SK-N-DZ (cell line): ENCODE data around the gene RNF182.
"Not testable (repeated sequence)": the region's sequence is repeated elsewhere in the genome, so short reads cannot be mapped to it uniquely, and the experiment has no call there.

Experiments used
- DNase-seq: peaks from one replicate; pipeline ENCODE4 v3.0.0-alpha.2; 2015; ENCODE audit warnings: low spot score

Gene RNF182

GRCh38 chr6:14001329-14002012, 76.7 kb downstream of the RNF182 start:
- no peak for DNase-seq

- DNase-seq = no peak
Measured at GRCh38 chr6:14002176-14002947, 77.6 kb downstream of the RNF182 start.

- DNase-seq = peak; percentile 97
Measured at GRCh38 chr6:14004258-14004657, 79.5 kb downstream of the RNF182 start.

- DNase-seq = no peak
Measured at GRCh38 chr6:14008809-14009208, 84.1 kb downstream of the RNF182 start.

DNA sequence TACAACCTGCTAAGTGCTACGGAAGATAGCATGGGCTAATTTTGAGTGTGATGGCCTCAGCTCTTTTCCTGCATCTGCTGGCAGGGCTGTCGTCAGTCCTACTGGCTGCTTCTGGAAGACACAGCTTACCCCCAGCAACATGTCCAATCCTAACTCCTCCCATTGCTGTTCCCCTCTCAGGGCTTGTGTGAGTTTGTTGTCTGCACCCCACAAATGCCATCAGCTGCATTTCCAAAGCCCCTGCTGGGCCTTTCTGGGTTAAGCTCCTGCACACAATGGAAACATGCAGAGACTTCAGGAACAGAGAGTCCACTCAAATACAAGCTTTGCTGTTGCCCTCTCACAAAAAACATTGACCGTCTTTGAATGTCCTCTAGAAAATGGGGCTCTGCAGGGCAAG, 84.7 kb downstream of the RNF182 start:
- DNase-seq = no peak

DNA sequence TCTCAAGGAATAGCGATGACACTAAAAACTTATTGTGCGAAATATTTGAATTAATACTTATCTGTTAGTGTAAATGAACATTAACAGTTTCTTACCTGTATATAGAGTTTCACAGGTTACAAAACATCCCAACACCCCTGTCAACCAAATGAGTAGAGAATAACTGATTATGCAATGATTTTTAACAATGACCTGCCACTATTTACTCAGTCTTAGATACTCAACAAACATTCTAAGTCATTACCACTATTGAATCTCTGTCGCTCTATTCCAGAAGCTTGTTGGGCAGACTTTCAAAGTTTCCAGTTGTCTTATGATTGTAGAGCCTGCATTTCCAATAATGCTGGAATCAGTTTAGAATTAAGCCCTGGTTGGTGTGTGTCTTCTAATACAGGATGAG, 85.5 kb downstream of the RNF182 start:
- no peak for DNase-seq

DNA sequence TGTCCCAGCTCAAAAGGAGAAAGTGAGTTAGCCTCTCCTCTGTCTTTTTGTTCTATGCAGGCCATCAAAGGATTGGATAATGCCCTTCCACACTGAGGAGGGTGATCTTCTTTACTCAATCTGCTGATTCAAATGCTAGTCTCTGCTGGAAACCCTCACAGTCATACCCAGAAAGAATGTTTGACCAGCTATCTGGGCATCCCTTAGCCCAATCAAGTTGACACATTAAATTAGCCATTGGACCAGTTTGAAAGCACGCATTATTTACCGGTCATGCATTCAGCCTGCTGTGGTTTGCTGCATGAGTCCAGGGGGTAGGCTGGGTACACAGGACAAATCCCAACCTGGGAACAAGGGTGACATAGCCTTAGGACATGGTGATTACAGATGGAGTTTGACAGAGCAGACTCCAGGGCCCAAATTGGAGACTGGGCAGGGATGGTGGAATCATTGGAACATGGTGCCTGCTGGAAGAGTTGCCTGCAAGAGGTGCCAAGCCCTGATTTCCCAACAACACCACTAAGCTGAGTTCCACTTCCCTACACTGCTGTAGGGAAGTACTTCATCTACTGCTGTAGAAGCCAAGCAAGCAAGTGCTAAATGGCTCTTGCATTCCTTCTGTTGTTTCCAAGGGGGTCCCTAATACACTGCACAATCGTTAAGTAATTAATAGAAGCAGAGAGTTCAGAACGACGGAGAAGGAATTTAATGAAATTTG, 87.7 kb downstream of the RNF182 start:
- DNase-seq = no peak

DNA sequence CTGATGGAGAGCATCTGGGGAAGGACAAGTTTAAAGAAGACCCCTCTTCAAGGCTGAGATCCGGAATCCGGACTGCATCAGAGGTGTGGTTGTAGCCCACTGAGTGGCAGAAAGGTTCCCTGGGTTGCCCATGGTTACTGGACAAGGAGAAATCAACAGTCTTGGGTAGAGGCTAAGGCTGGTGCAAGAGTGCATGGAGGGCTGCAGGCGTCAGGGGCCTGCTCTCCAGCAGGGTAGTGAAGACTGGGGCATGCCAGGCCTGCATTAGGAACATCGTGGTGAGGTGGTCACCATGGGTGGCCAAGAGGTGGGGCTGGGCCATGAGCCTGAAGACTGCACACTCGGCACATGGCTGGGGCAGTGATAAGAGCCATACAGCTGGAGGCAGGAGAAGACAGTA, 91.2 kb downstream of the RNF182 start:
- no peak for DNase-seq

DNA sequence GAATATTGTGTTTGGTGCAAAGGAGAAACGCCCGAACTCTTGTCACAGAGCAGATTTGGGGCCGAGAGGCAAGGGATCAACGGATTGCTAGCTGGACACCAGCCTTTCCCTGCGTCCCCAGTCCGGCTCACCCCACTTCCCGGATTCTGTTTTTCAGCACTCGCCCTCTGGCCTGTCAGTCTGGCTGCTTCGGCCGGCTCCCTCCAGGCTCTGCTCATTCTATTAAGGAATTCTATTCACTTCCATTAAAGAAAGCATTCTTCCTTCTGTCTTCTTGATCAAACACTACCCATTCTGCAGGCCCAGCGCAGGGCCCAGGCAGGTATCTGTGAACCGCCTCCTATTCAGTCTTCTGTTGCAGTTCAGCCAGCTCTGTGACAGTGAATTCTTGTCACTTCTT, 91.7 kb downstream of the RNF182 start:
- peak; percentile 23 for DNase-seq

DNA sequence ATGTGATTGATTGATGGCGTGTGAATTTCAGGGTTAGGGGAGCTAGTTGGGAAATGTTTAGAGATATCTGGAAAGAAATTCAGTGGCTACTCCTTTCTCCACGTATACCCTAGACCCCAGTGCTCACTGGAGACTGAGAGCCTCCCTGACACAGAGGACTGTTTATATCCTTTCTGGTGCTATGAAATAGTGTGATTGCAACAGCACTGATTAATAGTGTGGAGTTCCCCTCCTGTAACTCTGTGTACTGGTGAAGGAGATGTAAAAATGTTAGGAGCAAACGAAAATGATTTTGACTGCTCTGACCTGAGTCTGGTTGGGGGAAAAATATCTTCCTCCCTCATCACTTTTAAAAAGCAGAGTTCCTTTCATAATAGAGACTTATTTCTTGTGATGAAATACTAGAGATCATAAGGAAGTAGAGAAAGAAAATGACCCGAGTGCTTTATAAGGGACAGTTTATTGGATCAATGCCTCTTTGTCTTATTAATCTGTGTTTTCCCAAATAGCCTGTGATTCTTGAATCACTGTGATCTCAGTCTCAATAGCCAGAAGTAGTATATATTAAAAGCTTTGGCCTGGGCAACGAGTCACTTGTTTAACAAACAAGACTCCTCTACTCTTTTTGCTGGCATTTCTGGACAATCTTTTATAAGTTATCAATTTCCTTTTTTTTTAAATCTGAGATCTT, 92.3 kb downstream of the RNF182 start:
- DNase-seq = no peak

- no peak for DNase-seq
Measured at GRCh38 chr6:14017626-14018475, 93.1 kb downstream of the RNF182 start.

- DNase-seq = not testable (repeated sequence)
Measured at GRCh38 chr6:14018559-14018958, 93.8 kb downstream of the RNF182 start.

- no peak for DNase-seq
Measured at GRCh38 chr6:14020551-14020950, 95.8 kb downstream of the RNF182 start.

- no peak for DNase-seq
Measured at GRCh38 chr6:14021449-14021848, 96.7 kb downstream of the RNF182 start.

DNA sequence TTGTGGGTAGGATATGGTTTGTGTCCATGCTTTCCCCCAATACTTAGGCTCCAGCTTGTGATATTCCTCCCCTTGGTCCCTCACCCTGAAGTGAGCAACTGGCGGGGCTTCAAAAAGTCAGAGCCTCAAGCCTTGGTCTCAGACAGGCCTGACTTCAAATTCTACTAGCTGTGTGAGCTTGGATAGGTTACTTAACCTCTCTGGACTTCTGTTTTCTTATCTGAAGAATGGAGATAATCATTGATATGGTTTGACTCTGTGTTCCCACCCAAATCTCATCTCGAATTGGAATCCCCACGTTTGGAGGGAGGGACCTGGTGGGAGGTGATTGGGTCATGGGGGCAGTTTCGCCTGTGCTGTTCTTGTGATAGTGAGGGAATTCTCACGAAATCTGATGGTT, 97.9 kb downstream of the RNF182 start:
- no peak for DNase-seq

DNA sequence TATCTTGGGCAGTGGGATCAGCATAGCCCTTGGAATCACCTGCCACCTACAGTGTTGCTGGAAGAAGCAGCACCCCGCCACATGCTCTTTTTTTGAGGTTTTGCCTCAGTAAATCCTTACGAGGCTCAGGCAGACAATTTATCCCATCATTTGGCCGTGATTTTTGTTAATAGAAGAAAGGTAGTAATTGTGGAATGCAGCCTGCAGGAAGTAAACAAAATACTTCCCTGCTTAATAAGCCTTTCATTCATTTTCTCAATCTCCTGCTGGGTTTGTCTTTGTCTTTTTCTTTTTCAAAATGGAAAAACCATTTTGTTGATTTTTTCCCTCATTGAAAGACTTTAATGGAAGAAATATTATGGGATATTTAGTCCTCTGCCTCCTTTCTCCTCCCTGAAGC, 99.1 kb downstream of the RNF182 start:
- no peak for DNase-seq

- DNase-seq = no peak
Measured at GRCh38 chr6:14025160-14025559, 100.4 kb downstream of the RNF182 start.

GRCh38 chr6:14026831-14027539, 102.2 kb downstream of the RNF182 start:
- no peak for DNase-seq

DNA sequence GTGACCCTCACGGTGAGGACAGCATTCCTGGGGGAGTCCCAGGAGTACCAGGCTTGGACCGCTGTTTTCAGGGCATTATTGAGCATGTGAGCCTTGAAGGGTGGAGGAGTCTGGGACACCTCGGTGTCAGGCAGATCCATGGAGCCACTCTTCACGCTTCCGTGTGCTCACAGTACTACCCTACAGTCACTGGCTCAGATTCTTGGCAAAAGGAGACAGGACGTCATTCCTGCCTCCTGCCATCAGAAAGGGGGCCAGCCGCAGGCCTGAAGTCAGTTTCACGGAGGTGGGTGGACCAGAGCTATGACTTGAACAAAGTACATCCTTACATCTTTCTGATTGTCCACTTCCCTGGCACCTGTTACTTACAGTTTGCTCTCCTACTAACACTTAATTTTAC, 103.9 kb downstream of the RNF182 start:
- no peak for DNase-seq

DNA sequence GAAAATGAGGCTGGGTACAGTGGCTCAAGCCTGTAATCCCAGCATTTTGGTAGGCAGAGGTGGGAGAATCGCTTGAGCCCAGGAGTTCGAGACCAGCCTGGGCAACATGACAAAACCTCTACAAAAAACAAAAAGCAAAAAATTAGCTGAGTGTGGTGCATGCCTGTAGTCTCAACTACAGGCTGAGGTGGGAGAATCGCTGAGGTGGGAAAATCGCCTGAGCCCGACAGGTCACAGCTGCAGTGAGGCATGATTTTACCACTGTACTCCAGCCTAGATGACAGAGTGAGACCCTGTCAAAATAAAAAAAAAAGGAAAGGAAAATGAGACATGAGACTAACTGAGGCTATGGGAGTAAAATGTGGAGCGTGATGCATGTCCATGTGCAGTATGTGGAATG, 104.9 kb downstream of the RNF182 start:
- DNase-seq = no peak
